Embryonic facial prominence (tissue), 1 donor: ENCODE results near the gene CCNI.
"Not testable (repeated sequence)": the region's sequence is repeated elsewhere in the genome, so short reads cannot be mapped to it uniquely, and the experiment has no call there.

ENCODE experiments used
- DNase-seq: peaks from one replicate; pipeline ENCODE4 v3.0.0-alpha.2; 2016; ENCODE audit errors: extremely low spot score

Gene CCNI

GRCh38 chr4:77040854-77041725 lies 34.7 kb downstream of the CCNI start:
- DNase-seq = no peak

DNA sequence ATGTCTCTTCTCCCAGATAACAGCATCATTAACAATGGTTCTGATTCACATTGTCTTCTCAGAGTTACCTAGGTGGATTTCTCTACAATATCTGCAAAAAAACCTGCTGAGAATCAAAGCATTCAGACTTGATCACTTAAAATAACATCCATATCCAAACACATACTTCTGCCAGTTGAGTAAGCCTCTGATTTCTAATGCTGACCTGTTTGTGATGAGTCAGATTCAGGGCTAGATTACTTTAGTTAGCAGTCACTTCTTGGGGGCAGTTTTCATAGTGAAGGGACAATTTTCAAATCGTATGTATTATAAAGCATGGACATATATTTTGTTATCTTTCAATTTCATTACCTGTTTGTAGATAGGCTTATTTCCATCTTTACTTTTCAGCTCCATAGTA lies 35.5 kb downstream of the CCNI start:
- no peak for DNase-seq

- DNase-seq = no peak
These were observed 36.0 kb downstream of the CCNI start for GRCh38 chr4:77039796-77040195.

- DNase-seq = no peak
These were observed 38.1 kb downstream of the CCNI start for GRCh38 chr4:77037736-77038135.

- DNase-seq = not testable (repeated sequence)
These were observed 38.6 kb downstream of the CCNI start for GRCh38 chr4:77037168-77037567.

DNA sequence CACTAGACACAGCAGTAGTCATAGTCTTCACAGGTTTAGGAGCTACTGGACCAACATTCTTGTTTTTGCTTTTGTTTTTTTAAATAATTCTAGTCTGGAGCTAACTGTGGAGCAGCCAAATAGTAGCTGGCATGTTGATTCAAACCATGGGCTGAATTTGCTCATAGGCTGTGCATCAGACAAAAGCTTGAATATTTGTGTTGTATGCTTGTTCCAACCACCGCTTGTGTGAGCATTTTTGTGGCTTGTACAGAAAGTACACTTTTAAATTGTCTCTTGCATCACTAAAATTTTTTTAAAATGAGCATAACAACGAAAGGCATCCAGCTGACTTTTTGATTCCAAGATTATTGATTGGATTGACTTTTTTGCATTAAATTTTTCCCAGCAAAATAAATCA lies 39.6 kb downstream of the CCNI start:
- no peak for DNase-seq

DNA sequence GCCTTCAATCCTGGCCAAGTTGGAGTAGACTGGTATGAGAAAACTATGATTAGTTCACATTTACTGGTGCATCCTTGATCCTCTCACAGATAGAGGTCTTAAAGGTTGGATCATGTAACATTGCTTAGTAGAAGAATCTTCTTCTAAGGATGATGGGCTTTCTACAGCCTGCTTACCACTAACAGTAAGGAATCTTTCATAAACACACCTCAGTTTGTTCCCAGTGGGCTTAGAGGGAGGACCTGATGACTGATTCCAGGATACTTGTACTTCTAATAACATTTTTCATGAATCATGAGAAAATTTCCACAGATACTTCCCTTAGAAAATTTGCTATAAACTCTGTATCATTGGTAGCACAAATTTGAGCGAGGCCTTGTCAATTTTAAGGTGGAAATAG lies 40.6 kb downstream of the CCNI start:
- no peak for DNase-seq

DNA sequence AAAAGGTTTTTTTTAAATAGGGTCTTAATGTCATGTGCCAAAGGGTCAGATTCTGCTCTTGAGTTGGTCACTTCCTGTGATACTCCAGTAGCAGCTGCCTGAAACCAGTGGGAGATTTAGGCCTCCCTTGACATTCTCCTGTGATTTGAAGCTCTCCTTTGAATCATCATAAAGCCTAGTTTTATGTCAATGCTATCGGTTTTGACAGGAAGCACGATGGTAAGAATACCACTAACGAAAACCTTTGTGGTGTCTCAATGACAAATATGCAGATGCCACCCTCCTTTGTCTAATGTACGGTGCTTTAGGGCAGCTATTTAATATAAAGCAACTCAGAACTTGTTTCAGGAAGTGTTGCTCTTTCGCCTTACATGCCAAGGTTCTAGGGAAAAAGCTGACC lies 44.2 kb downstream of the CCNI start:
- DNase-seq = no peak

- not testable (repeated sequence) for DNase-seq
These were observed 46.0 kb downstream of the CCNI start for GRCh38 chr4:77029757-77030156.

- no peak for DNase-seq
These were observed 47.5 kb downstream of the CCNI start for GRCh38 chr4:77028246-77028645.

DNA sequence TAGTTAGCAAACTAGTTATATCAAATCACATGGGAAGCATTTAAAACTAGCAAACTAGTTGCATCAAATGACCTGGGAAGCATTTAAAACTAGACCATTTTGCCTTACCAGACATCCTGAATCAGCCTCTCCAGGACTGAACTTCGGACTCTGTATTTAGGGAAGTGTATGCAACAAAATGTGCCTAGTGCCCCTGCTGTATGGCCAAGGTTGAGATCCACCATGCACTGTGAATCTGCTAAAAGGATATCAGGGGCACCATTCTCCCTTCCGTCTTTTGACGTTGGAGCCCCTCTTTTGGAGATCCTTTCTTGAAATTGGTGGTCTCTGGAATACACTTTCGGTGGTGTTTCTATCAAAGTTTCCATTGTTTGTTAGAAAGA lies 49.5 kb downstream of the CCNI start:
- no peak for DNase-seq

DNA sequence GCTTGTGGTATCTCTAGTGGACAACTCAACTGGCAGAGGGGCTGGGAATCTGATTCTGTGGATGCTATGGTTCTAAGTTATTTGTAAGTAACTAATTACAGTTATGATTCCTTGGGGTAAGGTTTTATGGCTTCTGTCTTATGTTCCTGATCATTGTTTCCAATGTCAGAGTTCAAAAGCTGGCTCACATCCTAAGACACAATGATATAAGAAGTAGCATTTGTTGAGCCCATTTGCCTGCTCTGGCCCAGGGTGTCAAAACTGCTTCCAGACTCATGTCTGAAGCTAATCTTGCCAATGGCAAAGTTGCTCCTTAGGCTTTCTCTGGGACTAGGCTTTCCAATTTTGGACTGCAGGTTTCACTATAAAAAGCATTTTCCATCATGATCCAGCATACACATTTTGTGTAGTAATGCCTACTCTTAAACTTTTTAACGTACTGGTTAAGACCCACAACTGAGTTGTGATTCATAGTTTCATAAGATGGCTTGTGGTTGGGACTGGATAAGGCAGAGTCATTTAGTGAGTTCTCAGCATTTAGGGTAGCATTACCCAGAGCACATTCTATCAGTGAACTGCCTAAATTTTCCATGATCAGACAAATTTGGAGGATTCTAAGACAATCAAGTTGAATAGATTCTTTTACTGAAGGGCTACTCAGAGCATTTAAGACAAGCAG lies 50.0 kb downstream of the CCNI start:
- no peak for DNase-seq

DNA sequence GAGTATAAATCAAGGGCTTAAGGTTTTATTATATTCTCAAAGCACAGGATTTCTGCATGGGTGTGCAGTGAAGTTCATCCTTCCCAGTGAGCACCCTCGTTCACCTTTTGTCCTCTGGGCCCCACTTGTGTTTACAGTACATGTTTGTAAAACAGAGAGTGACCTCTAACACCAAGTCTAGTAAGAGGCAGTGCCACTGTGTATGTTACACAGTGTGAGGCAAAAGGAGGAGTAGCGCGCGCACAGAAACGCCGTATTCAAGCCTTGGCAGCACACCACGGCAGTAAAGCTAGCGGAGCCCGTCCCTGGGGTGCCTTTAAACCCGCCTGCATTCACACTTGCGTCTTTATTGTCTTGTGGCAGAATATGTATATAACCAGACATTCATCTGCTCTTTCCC lies 51.9 kb downstream of the CCNI start:
- DNase-seq = no peak

GRCh38 chr4:77022560-77023179 lies 53.1 kb downstream of the CCNI start:
- no peak for DNase-seq

DNA sequence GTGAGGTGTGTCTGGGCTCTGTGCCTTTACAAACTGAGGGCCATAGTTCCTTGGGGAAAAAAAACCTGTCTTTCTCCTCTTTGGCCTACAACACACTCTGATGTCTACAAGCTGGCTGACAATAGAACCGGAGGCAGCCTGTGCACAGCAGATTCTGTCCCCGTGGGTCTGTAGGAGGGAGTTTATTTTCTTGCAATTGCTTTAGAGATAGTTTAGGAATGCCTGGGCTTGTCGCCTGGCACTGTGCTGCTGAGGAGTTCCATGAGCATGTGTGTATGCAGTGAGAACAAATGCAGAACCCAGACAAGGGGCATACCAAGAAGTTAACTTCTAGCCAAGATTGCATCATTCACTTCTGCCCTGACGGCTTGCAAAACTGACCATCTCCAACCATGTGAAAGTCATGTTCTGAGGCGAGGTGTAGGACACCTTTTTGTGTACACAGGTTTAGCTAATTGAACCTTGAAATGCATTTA lies 54.1 kb downstream of the CCNI start:
- DNase-seq = no peak

GRCh38 chr4:77020017-77020416 lies 55.8 kb downstream of the CCNI start:
- no peak for DNase-seq

DNA sequence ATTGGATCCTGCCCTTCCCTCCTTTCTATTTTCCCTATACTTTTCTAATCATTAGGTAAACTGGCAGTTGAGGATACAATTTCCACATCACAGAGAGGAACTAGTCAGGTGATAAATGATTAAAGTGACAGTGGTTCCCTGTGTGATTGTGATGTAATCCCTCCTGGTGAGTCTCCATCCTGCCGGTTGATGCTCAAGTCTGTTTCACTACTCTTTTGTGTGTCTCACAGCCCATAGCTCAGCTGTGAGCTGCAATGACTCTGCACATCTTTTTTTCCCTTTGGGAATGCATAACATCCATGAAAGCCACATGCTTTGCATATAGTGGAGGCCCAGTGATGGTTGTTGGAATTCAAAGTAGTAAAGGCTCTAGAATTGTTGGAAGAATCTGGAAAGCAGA lies 60.4 kb downstream of the CCNI start:
- no peak for DNase-seq

- DNase-seq = no peak
These were observed 61.5 kb downstream of the CCNI start for GRCh38 chr4:77014256-77014655.

DNA sequence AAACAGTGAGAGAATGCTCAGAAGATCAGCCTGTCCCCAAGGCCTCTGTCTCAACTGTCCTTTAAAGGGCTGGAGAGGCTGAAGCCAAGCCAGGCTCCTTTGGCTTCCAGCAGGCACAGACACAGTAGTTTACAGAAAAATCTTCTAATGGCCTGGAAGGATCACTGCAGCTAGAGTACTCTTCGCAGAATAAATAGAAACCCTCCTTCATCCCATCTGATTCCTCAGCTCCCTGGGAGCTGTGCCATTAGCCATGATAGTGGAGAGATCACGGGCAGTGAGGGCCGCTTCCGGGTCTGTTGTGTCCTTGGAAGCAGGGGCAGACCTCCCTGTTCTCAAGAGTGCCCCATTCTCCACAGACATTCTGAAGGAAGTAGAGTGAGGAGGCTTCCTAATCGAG lies 63.1 kb downstream of the CCNI start:
- no peak for DNase-seq

GRCh38 chr4:77010841-77011354 lies 64.9 kb downstream of the CCNI start:
- DNase-seq = no peak

GRCh38 chr4:77009511-77010115 lies 66.2 kb downstream of the CCNI start:
- DNase-seq = no peak
